Measurements from ENCODE around the gene HBG1.
"Not testable (repeated sequence)": the region's sequence is repeated elsewhere in the genome, so short reads cannot be mapped to it uniquely, and the experiment has no call there.

Gene HBG1

DNA sequence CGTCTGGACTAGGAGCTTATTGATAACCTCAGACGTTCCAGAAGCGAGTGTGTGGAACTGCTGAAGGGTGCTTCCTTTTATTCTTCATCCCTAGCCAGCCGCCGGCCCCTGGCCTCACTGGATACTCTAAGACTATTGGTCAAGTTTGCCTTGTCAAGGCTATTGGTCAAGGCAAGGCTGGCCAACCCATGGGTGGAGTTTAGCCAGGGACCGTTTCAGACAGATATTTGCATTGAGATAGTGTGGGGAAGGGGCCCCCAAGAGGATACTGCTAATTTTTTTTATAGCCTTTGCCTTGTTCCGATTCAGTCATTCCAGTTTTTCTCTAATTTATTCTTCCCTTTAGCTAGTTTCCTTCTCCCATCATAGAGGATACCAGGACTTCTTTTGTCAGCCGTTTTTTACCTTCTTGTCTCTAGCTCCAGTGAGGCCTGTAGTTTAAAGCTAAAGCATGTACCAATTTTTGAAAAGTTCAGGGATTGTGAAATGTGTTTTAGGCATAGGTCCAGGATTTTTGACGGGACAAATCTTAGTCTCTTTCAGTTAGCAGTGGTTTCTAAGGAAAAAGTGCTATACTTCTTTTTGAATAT is at the start of gene HBG1:
Gene HBG1 (minus strand): TSS at position 51 of the 590 bp plus-strand sequence. CDS start 53 bp downstream, outside the sequence.
- H3K27ac Mint-ChIP-seq; H3K4me3 Mint-ChIP-seq; H3K4me1 Mint-ChIP-seq (ENCODE audit: low read depth); H3K9me3 Mint-ChIP-seq; intact Hi-C loops (cut with micrococcal nuclease); H3K36me3 Mint-ChIP-seq (ENCODE audit: low read depth); H3K27me3 Mint-ChIP-seq: not testable (repeated sequence)

DNA sequence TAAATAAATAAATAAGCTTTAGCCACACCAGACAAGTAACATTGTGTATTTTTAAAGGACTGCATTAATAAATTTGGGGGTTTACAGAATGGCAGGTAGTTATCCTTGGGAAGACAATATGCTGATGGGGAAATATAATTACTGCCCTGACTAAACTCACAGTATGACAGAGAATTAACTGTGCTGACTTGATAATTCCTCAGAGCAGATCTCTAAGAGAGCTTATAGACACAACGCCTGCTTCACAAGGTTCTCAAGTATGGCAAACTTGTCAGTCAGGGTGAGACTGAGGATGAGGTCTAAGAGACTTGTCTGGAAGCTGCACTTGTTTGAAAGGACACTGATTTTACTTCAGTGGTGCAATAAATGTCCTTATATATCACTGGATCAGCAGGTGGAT is 48.8 kb upstream of the HBG1 start:
- Mint-ChIP-seq H3K27me3 (no peaks in the 10 kb centered on the region), H3K4me3 (no peak overlapping the region), H3K36me3 (ENCODE audit: low read depth) (no peaks in the 10 kb centered on the region)

DNA sequence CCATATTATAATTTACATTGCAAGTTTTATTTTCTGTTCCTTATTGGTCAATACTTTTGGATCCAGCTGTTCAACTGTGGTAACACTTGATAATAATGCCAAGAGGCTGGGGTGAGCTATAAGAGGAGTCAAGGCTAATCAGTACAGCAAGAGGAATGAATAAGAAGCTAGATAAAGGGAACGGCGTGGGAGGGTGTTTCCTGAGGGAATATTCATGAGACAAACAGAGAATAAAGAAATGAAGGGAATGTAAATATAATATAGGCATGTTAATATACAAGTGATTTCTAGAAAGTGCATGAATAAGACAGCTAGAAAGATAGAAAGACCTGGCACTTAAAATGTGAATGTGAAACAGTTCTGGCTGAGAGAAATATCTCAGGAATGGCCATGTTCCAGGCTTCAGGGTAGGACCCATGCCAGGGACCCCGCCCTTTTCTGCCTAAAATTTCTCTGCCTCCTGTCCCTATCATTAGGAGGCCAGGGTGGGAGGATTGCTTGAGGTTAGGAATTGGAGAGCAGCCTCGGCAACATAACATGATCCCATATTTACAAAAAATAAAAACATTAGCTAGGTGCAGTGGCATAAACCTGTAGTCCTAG is 48.2 kb upstream of the HBG1 start:
- no peak overlapping the region for H3K27ac Mint-ChIP-seq
- H3K4me3 Mint-ChIP-seq = no peak overlapping the region
- intact Hi-C loops (cut with micrococcal nuclease) = no loop called here
- no peaks in the 10 kb centered on the region for H3K4me1 Mint-ChIP-seq (ENCODE audit: low read depth)
- H3K27me3 Mint-ChIP-seq = no peaks in the 10 kb centered on the region
- H3K36me3 Mint-ChIP-seq (ENCODE audit: low read depth) = no peaks in the 10 kb centered on the region
- no peaks in the 10 kb centered on the region for H3K9me3 Mint-ChIP-seq

More for the DNA sequence above, 48.8 kb upstream of the HBG1 start:
- Mint-ChIP-seq H3K27ac (no peak overlapping the region), H3K4me1 (ENCODE audit: low read depth) (no peaks in the 10 kb centered on the region), H3K9me3 (no peaks in the 10 kb centered on the region)
- intact Hi-C loops (cut with micrococcal nuclease) = no loop called here

DNA sequence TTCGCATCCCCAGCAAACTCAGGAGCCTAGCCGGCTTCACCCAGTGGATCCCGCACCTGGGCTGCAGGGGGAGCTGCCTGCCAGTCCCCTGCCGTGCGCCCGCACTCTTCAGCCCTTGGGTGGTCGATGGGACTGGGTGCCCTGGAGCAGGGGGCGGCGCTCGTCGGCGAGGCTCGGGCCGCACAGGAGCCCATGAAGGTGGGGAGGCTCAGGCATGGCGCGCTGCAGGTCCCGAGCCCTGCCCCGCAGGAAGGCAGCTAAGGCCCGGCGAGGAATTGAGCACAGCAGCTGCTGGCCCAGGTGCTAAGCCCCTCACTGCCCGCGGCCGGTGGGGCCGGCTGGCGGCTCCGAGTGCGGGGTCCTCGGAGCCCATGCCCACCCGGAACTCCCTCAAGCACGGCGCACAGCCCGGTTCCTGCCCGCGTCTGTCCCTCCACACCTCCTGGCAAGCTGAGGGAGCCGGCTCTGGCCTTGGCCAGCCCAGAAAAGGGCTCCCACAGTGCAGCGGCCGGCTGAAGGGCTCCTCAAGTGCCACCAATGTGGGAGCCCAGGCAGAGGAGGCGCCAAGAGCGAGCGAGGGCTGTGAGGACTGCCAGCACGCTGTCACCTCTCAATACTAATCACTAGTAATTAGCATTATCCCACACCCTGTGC is 44.8 kb upstream of the HBG1 start:
- H3K4me3 Mint-ChIP-seq; H3K27ac Mint-ChIP-seq; H3K4me1 Mint-ChIP-seq (ENCODE audit: low read depth); H3K9me3 Mint-ChIP-seq; H3K27me3 Mint-ChIP-seq; intact Hi-C loops (cut with micrococcal nuclease); H3K36me3 Mint-ChIP-seq (ENCODE audit: low read depth): not testable (repeated sequence)

DNA sequence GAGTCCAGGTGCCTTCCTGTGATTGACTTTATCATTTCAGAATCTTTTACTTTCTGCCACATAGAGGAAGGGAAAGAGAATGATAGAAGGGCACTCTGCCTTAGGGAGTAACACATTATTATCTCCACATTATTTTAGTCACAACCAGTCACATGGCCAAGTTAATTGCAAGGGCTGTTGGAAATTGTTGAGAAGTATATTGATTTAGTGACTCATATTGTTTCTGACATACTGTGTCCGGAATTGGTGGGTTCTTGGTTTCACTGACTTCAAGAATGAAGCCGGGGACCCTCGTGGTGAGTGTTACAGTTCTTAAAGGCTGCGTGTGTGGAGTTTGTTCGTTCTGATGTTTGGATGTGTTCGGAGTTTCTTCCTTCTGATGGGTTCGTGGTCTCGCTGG is 43.4 kb upstream of the HBG1 start:
- H3K4me3 Mint-ChIP-seq = no peak overlapping the region
- intact Hi-C loops (cut with micrococcal nuclease) = no loop called here
- H3K36me3 Mint-ChIP-seq (ENCODE audit: low read depth) = no peaks in the 10 kb centered on the region
- H3K27ac Mint-ChIP-seq = no peak overlapping the region
- H3K27me3 Mint-ChIP-seq = no peaks in the 10 kb centered on the region
- no peaks in the 10 kb centered on the region for H3K9me3 Mint-ChIP-seq
- H3K4me1 Mint-ChIP-seq (ENCODE audit: low read depth) = no peaks in the 10 kb centered on the region

DNA sequence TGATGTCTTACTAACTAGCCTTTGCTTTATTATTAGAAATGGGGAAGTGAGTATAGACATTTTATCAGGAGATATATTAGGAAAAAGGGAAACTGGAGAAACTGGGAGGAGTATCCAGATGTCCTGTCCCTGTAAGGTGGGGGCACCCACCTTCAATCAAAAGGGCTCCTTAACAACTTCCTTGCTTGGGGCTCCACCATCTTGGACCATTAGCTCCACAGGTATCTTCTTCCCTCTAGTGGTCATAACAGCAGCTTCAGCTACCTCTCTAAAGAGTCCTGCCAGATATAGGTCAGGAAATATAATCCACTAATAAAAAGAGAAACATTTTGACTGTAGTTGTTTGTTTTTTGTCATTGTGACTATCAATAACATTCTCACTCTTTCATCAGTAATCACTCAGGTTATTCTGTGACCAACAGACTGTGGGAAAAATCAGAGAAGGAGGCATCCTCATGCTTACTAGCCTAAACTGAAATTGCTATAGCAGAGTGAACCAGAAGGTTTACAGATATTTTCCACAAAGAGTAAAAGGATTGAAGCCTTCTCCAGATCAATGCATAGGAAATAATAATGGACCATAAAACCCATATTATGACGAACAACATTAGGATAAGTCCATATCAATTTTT is 41.7 kb upstream of the HBG1 start:
- Mint-ChIP-seq H3K4me3 (no peak overlapping the region), H3K9me3 (no peaks in the 10 kb centered on the region), H3K4me1 (ENCODE audit: low read depth) (no peaks in the 10 kb centered on the region), H3K27ac (no peak overlapping the region), H3K36me3 (ENCODE audit: low read depth) (no peaks in the 10 kb centered on the region), H3K27me3 (no peaks in the 10 kb centered on the region)
- intact Hi-C loops (cut with micrococcal nuclease) = no loop called here

DNA sequence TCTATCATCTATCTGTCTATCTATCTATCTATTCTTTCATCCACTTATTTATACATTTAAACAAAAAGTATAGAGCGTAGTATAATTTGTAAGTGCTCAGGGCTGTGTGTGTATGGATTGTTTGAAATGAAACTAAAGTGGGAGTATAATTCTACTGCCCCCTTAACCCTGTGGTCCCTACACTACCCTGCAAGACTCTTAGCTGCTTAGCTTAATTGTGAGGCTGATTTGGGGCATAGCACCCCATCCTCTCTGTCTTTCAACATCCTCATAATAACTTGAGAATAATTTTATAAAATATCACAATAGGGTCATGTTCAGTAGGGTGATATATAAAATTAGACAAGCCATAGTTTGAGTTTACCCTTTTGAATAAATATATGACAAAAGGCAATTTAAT is 40.4 kb upstream of the HBG1 start:
- no peak overlapping the region for H3K27ac Mint-ChIP-seq
- H3K4me3 Mint-ChIP-seq = no peak overlapping the region
- no peaks in the 10 kb centered on the region for H3K27me3 Mint-ChIP-seq
- no peaks in the 10 kb centered on the region for H3K36me3 Mint-ChIP-seq (ENCODE audit: low read depth)
- no peaks in the 10 kb centered on the region for H3K9me3 Mint-ChIP-seq
- H3K4me1 Mint-ChIP-seq (ENCODE audit: low read depth) = no peaks in the 10 kb centered on the region
- intact Hi-C loops (cut with micrococcal nuclease) = no loop called here

DNA sequence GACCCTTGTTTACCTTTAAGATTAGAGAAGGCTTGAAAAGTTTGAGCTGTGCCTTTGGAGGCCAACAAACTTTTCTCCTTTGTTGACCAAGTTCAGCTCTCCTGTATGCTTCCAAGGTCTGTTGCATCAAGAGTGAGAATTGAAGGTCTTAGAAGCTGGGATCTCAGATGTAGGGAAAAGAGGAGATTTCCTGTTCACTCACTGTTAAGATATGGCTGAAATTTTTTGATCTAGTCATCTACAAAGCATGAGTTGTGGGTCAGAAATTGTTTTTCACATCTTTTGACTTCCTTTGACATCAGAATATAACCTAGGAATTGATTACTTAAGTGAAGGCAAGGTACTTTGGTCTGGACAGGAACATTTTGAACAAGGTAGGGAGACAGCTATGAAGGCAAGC is 40.0 kb upstream of the HBG1 start:
- Mint-ChIP-seq H3K27me3 (no peaks in the 10 kb centered on the region), H3K4me3 (no peak overlapping the region), H3K27ac (no peak overlapping the region), H3K9me3 (no peaks in the 10 kb centered on the region), H3K4me1 (ENCODE audit: low read depth) (no peaks in the 10 kb centered on the region), H3K36me3 (ENCODE audit: low read depth) (no peaks in the 10 kb centered on the region)
- intact Hi-C loops (cut with micrococcal nuclease) = no loop called here

DNA sequence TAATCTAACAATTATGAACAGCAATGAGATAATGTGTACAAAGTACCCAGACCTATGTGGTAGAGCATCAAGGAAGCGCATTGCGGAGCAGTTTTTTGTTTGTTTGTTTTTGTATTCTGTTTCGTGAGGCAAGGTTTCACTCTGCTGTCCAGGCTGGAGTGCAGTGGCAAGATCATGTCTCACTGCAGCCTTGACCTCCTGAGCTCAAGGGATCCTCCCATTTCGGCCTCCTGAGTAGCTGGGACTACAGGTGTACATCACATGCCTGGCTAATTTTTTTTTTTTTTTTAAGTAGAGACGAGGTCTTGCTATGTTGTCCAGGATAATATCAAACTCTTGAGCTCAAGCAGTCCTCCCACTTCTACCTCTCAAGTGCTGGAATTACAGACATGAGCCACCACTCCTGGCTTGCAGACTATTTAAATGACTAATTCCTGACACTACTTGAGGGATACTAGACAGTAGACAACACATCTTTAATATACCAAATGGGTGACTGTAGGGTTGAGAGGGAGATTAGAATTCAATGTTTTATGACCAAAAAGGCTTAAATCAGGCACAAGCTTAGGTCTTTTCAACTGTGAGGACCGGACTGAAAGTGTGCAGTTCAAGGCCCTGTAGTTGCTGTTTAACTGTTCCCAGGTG is 39.4 kb upstream of the HBG1 start:
- no peaks in the 10 kb centered on the region for H3K36me3 Mint-ChIP-seq (ENCODE audit: low read depth)
- no peaks in the 10 kb centered on the region for H3K9me3 Mint-ChIP-seq
- H3K4me1 Mint-ChIP-seq (ENCODE audit: low read depth) = no peaks in the 10 kb centered on the region
- intact Hi-C loops (cut with micrococcal nuclease) = no loop called here
- no peak overlapping the region for H3K27ac Mint-ChIP-seq
- no peaks in the 10 kb centered on the region for H3K27me3 Mint-ChIP-seq
- H3K4me3 Mint-ChIP-seq = no peak overlapping the region

DNA sequence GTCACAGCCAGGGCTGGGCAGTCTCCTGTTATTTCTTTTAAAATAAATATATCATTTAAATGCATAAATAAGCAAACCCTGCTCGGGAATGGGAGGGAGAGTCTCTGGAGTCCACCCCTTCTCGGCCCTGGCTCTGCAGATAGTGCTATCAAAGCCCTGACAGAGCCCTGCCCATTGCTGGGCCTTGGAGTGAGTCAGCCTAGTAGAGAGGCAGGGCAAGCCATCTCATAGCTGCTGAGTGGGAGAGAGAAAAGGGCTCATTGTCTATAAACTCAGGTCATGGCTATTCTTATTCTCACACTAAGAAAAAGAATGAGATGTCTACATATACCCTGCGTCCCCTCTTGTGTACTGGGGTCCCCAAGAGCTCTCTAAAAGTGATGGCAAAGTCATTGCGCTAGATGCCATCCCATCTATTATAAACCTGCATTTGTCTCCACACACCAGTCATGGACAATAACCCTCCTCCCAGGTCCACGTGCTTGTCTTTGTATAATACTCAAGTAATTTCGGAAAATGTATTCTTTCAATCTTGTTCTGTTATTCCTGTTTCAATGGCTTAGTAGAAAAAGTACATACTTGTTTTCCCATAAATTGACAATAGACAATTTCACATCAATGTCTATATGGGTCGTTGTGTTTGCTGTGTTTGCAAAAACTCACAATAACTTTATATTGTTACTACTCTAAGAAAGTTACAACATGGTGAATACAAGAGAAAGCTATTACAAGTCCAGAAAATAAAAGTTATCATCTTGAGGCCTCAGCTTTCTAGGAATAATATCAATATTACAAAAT is 38.6 kb upstream of the HBG1 start:
- Mint-ChIP-seq H3K36me3 (ENCODE audit: low read depth) (no peaks in the 10 kb centered on the region), H3K4me1 (ENCODE audit: low read depth) (no peaks in the 10 kb centered on the region), H3K27me3 (no peaks in the 10 kb centered on the region), H3K27ac (no peak overlapping the region), H3K9me3 (no peaks in the 10 kb centered on the region), H3K4me3 (no peak overlapping the region)
- intact Hi-C loops (cut with micrococcal nuclease) = no loop called here

DNA sequence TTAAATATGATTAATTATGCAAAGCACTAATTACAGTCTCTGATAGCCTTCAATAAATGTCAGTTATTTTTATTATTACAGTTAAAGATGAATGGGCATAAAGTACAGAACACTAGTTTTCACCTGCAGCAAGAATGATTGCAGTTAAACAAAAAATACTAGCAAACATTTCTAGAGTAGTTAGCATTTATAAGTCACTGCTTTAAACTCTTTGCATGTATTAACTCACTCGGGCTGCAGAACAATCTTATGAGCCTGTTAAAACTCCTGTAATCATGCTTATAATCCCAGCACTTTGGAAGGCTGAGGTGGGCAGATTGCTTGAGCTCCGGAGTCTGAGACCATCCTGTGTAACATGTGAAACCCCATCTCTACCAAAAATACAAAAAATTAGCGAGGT is 37.2 kb upstream of the HBG1 start:
- H3K36me3 Mint-ChIP-seq (ENCODE audit: low read depth) = no peaks in the 10 kb centered on the region
- no peaks in the 10 kb centered on the region for H3K27me3 Mint-ChIP-seq
- no peak overlapping the region for H3K4me3 Mint-ChIP-seq
- no peak overlapping the region for H3K27ac Mint-ChIP-seq
- no peaks in the 10 kb centered on the region for H3K9me3 Mint-ChIP-seq
- intact Hi-C loops (cut with micrococcal nuclease) = no loop called here
- H3K4me1 Mint-ChIP-seq (ENCODE audit: low read depth) = no peaks in the 10 kb centered on the region

DNA sequence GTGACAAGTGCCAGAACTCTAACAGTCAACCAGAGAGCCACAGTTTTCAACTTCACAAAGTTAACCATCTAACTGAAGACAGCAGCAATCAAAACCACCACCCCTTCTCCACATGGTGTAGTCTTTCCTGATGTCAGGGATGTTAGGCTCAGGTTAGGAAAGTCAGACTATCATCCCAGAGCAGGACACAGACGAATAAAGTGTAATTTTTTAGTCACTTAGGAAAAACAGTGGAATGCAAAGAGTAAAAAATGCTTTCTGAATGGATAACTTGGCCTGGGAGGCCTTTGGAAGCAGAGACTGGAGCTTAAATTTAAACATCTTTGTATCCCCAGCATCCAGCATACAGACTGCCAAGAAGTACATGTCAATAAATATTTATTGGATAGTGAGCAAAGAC is 36.7 kb upstream of the HBG1 start:
- Mint-ChIP-seq H3K27me3 (no peaks in the 10 kb centered on the region), H3K9me3 (no peaks in the 10 kb centered on the region), H3K4me1 (ENCODE audit: low read depth) (no peaks in the 10 kb centered on the region), H3K27ac (no peak overlapping the region), H3K4me3 (no peak overlapping the region), H3K36me3 (ENCODE audit: low read depth) (no peaks in the 10 kb centered on the region)
- intact Hi-C loops (cut with micrococcal nuclease) = no loop called here

DNA sequence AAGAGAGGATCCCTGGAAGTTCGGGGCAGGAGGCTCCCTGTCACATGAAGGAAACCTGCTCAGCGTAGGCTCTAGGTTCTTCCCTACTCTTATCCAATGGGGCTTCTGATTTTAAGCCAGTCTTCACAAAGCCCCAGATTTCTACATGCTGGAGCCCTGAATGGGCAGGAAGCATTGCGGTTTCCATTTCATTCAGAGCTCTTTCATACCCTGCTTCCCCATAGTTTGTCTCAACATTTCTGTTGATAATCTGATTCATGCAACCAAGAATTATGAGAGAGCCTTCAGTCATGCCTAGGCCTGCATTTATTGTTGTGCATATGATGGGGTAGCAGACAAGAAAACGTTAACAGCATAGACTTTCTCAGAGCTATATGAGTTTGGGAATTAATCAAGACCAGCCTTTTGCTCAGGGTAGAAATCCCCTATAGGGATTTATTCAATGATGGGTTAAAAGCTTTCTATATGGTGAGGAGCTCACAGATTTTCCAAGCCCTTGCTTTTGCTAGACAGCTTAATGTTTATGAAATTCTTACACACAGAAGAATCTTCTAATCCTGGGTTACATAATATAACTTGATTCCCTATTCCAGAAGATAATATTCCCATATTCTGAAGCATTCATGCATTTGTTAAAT is 36.2 kb upstream of the HBG1 start:
- H3K4me3 Mint-ChIP-seq = no peak overlapping the region
- H3K4me1 Mint-ChIP-seq (ENCODE audit: low read depth) = peaks cover 1% of the 10 kb centered on the region
- intact Hi-C loops (cut with micrococcal nuclease) = no loop called here
- no peak overlapping the region for H3K27ac Mint-ChIP-seq
- no peaks in the 10 kb centered on the region for H3K36me3 Mint-ChIP-seq (ENCODE audit: low read depth)
- no peaks in the 10 kb centered on the region for H3K9me3 Mint-ChIP-seq
- H3K27me3 Mint-ChIP-seq = no peaks in the 10 kb centered on the region
